ENCODE results near the gene FAM180A.

DNA sequence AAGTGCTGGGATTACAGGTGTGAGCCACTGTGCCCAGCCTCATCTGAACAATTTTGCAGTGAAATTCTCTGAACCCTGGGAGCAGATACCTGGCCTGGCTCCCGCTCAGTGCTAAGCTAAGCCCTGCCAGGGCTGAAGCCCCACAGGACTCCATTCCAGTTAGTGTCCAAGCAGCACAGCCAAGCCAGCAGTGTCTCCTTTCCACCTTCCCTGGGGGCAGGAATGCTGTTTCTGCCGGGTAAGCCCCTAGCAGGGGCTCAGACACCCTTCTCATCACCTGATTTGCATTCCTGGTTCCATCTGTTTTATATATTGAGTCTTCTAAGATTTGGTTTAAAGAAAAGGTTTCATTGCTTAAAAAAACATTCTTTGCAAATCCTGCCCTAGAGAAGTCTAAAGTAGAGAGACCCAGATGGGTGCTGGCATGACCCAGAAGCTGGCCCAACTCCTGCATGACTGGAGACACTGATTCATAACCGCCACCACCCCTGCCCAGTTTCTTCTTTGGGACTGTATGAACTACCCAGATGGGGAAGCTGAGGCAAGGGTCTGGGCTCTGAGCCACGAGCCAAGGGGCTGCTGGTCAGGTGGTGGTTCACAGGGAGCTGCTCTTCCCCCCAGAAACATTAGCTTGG lies 34.7 kb downstream of the FAM180A start:
- no peak for TF ChIP-seq CTCF (IDR thresholded peaks at IDR 0.05; ENCODE audit: insufficient read depth, low read length)
- TF ChIP-seq, protein P1, sequence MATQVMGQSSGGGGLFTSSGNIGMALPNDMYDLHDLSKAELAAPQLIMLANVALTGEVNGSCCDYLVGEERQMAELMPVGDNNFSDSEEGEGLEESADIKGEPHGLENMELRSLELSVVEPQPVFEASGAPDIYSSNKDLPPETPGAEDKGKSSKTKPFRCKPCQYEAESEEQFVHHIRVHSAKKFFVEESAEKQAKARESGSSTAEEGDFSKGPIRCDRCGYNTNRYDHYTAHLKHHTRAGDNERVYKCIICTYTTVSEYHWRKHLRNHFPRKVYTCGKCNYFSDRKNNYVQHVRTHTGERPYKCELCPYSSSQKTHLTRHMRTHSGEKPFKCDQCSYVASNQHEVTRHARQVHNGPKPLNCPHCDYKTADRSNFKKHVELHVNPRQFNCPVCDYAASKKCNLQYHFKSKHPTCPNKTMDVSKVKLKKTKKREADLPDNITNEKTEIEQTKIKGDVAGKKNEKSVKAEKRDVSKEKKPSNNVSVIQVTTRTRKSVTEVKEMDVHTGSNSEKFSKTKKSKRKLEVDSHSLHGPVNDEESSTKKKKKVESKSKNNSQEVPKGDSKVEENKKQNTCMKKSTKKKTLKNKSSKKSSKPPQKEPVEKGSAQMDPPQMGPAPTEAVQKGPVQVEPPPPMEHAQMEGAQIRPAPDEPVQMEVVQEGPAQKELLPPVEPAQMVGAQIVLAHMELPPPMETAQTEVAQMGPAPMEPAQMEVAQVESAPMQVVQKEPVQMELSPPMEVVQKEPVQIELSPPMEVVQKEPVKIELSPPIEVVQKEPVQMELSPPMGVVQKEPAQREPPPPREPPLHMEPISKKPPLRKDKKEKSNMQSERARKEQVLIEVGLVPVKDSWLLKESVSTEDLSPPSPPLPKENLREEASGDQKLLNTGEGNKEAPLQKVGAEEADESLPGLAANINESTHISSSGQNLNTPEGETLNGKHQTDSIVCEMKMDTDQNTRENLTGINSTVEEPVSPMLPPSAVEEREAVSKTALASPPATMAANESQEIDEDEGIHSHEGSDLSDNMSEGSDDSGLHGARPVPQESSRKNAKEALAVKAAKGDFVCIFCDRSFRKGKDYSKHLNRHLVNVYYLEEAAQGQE (IDR thresholded peaks at IDR 0.05; ENCODE audit: insufficient replicate concordance, low read depth) = no peak

Measured in HL-60 (cell line).